Measurements from ENCODE around the gene CD48.
A peak's percentile ranks its signal among the peaks of the same experiment; 100 is the strongest.
"Not testable (repeated sequence)": the region's sequence is repeated elsewhere in the genome, so short reads cannot be mapped to it uniquely, and the experiment has no call there.

CD48 gene

DNA sequence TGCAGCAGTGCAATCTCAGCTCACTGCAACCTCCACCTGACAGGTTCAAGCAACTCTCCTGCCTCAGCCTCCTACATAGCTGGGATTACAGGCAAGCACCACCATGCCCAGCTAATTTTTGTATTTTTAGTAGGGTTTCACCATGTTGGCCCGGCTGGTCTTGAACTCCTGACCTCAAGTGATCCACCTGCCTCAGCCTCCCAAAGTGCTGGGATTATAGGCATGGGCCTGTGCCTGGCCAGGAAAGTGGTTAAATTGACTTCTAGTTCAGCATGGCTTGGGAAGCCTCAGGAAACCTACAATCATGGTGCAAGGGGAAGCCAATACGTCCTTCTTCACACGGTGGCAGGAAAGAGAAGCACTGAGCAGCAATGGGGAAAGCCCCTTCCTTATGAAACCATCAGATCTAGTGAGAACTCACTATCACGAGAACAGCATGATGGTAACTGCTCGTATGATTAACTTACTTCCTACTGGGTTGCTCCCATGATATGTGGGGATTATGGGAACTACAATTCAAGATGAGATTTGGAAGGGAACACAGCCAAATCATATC is 981 bp upstream of the CD48 start:
- not testable (repeated sequence) for DNase-seq

DNA sequence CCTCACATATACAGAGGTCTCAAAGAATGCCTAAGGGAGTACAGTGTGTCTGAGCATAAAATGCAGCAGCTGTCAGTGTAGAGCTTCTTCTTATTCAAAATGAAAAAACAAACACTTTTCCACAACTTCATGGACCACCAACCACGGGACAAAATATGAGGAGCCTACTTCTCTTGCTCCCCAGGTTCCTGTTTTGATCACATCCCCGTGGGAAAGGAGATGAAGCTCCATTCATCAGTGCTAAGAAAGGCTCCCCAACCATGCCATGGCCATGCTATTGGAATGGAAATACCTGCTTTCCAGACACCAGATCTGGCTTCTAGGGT is 383 bp downstream of the CD48 start:
- DNase-seq = no peak

DNA sequence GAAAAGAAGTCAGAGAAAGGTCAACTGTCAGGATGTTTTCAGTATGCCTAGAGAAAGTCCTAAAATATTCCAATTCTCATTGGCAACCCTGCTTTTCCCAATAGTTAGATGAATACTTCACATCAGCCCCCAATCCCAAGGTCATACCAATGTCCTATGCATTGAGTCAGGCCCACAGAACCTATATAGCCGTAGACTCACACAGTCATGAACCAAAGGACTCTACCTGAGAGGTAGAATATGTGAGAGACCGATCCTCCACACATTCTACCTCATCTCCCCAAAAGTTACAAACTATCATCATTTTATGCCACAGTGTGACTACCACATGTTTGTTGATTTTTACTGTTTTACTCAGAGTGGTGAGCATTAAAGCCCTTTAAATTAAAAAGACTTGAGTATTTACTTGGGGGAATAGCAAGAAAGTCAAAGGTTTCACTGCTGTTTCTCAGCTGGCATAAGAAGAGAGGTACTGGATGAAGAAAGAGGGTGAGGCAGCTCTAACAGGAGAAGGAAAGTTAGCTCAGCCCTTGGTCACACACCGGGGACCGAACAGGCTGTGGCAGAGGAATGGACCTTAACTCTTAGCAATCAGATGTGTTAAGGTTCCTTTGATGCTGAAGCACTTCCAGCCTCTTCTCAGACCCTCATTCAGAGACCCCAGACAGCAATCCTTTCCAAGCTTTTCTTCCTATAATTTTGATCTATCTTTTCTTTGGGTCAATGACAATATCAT is 937 bp downstream of the CD48 start:
- DNase-seq = no peak

GRCh38 chr1:160709715-160710114 is 1.9 kb downstream of the CD48 start:
- DNase-seq = no peak

DNA sequence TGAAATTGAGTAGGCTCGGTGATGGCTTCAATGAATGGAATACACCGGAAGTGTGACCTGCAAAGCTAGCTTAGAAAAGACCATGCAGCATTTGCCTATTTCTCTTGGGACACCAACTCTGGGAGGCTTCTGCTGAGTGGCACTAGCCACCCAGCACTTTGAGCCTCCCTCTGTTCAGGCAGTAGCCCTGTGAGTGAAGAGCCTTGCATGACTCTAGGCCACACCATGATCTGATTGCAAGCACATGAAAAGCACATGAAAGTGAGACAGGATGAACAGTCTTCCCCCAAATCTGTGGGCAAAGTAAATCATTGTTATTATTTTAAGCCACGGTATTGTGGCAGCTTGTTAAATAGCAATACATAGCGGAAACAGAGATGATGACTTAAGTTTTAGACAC is 2.8 kb downstream of the CD48 start:
- DNase-seq = no peak

DNA sequence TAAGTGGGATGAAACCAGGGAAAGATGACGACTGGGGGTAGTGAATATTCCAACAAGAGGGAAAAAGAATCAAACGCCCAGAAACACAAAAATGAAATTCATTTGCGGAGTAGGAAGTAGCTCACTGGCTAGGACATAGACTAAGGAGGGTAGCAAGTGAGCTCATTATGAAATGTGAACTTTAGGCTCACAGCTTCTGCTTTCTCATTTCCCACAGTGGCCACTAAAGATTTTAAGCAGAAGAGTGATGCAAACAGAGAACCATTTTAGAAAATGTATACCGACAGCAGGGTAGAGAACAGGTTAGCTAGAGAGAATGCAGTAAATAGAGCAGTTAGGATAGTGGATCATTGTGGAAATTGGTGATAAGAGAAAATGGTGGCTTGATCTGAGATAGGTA is 3.5 kb downstream of the CD48 start:
- DNase-seq = no peak

- DNase-seq = no peak
Measured at GRCh38 chr1:160707236-160708064, 4.2 kb downstream of the CD48 start.

DNA sequence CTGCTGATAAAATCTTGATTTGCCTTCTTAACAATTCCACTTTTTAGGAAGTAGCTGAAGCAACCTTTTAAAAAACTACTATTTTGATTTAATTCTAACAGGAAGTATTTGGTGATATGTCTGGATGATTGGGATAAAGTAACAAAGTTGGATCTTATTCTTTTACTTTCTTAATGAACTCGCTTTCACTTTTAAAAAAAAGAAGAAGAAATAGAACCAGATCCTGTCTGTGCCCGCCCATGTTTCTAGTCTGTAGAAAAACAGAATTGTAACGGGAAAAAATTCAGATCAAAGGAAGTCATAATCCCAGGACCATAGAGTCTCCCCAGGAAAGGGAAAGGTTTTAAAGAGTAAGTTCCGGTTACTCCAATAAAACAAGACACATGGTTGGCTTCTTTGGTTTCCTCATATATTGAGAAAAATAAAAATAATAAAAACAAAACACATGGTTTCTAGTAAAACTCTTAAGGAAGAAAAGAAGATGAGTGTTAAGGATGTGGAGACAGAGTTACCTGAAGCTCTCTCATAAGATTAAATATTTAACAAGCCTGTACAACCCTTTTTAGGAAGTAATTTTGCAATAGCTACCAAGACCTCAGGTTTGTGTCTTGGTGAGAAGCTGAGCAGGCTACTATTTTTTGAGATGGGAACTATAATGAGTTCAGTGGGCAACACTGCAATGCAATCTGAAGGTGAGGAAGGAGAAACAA is 4.9 kb downstream of the CD48 start:
- no peak for DNase-seq

GRCh38 chr1:160705742-160706141 is 5.9 kb downstream of the CD48 start:
- no peak for DNase-seq

GRCh38 chr1:160705212-160705621 is 6.4 kb downstream of the CD48 start:
- not testable (repeated sequence) for DNase-seq

GRCh38 chr1:160704250-160704649 is 7.4 kb downstream of the CD48 start:
- no peak for DNase-seq

DNA sequence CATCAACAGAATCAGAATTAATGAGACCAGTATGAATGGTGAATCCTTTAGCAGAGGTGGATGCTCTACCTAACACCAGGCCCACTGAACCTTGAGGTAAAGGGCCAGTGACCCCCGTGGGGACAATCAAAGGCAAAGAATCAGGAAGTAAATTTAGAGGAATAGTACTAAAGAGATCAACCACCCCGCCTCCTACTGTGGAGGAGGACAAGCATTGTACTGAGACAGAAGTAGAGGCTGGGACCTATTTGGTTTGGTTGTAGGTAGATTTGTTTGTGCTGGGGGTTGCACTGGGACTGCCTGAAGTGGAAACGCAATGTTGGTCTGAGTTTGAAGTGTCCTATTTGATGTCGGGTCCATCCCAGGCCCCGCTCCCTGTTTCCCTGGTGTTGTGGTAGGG is 9.5 kb downstream of the CD48 start:
- DNase-seq = no peak

GRCh38 chr1:160692390-160692789 is 19.2 kb downstream of the CD48 start:
- not testable (repeated sequence) for DNase-seq

- DNase-seq = no peak
Measured at GRCh38 chr1:160685266-160685665, 26.4 kb downstream of the CD48 start.

- no peak for DNase-seq
Measured at GRCh38 chr1:160682983-160683865, 28.4 kb downstream of the CD48 start.

- DNase-seq = no peak
Measured at GRCh38 chr1:160681891-160682140, 29.8 kb downstream of the CD48 start.

DNA sequence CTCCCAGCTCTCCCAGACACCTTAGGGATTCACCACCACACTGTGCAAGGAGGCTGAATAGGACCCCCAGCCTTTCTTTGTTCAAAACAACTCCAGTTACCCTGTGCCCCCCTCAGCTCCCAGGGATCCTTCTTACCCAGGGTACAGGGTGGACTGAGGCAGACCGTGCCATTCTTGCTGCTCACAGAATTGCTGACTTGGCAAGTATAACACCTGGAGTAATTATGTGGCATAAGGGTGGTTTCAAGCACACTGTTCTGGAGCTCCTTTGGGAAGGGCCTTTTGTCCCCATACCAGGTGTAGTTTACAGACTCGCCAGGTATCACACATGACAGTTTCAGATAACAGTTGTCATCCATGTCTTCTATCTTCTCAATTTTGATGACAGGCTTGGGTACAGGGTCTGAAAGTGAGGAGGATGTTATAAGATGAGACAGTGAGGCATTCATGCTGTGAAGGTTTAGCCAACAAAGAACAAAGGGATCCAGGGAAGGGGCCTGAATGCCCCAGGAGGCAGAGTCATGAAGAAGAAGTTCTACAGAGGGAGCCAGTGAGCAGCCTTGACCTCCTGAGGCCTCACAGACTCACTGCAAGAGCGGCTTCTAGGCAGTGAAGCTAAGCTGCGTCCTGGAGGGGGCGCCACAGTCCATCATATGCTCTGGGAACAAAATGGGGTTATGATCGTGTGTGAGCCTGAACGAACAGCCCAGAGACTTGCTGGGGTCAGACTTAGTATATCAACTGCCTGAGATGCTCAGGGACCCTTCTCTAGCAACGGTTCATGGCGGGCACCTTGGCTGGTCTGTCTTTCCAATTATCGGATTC is 30.3 kb downstream of the CD48 start:
- peak; percentile 86 to 92 for DNase-seq

- DNase-seq = no peak
Measured at GRCh38 chr1:160680399-160680798, 31.2 kb downstream of the CD48 start.

GRCh38 chr1:160679893-160680292 is 31.7 kb downstream of the CD48 start:
- DNase-seq = no peak

GRCh38 chr1:160676869-160677597 is 34.6 kb downstream of the CD48 start:
- no peak for DNase-seq
